NCI-H1436 (cell line): Measurements from ENCODE around the gene NECAB3.

Source experiments
- DNase-seq: peaks from one replicate; lab custom pipeline; 2025; lab: John Stamatoyannopoulos, UW

Gene NECAB3

GRCh38 chr20:33676652-33677645, 2.7 kb upstream of the NECAB3 start:
- no peak for DNase-seq

DNA sequence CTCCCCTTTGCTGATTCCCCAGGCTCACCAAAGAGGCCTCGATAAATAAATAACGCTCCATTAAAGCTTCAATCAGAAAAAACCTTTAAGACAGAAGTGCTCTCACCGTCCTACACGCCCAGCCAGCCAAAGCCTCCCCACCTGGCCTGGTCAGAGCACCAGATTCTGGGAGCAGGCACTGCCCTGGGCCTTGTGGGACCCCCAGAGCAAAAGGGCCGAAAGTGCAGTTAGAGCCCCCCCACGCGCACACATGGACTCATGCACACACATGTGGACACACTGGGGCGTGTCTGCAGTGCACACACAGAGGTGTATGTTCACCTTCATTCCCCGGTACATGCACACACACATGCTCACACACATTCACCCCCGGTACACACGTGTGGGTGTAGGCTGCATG, 1.9 kb upstream of the NECAB3 start:
- DNase-seq: no peak

GRCh38 chr20:33675136-33675959, 1.1 kb upstream of the NECAB3 start:
- no peak for DNase-seq

DNA sequence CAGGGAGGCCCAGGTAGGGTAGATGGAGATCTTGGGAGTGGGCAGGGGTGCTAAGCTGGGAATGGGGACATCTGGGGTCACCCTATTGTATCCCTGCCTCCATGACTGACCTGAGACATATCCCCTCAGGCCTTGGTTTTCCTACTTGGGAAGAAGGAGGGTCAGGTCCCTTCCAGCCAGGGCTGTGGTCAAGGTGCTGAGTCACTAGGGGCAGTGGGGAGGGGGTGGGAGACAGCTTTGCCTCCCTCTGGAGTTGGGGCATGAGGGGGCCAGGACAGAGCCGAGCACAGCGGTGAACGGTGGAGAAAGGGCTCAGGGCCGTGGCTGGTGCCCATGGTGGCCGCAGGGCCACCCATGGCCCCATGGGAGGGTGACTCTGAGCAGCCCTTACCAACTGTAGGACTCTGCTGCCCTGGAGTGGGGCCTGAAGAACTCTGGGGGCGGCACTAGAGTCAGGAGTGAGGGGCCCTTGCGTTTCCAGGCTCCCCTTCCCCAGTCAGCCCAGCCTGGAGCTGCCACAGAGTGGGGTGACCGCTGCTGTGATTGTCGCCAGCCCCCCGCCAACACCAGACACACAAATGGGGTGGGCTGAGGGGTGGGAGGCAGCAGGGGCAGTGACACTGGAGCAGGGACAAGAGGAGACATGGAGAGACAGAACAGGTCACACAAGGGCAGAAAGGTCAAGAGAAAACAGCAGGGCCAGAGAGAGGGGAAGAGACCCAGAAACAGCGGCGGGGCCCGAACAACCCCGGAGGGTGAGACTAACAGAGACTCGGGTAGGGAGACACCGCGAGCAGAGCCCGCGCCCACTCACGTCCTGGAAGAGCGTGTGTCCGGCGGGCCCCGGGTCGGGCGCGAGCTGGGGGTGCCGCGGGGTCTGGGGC, 576 bp downstream of the NECAB3 start:
- DNase-seq: no peak

DNA sequence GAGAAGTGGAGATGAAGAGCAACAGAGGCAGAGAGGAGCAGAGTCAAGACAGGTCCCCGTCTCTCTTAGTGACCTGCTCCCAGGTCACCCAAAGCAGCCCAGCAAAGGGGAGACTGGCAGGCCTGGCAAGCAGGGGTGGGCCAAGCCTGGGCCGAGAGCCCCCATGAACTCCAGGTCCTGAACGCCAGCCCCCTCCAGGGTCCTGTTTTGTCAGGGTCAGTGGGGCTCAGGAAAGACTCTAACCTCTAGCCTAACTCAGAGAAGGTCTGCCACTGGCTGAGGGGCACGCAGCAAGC, 1.2 kb downstream of the NECAB3 start:
- DNase-seq: no peak

- DNase-seq: no peak
Measured at GRCh38 chr20:33672426-33673113, 1.7 kb downstream of the NECAB3 start.

DNA sequence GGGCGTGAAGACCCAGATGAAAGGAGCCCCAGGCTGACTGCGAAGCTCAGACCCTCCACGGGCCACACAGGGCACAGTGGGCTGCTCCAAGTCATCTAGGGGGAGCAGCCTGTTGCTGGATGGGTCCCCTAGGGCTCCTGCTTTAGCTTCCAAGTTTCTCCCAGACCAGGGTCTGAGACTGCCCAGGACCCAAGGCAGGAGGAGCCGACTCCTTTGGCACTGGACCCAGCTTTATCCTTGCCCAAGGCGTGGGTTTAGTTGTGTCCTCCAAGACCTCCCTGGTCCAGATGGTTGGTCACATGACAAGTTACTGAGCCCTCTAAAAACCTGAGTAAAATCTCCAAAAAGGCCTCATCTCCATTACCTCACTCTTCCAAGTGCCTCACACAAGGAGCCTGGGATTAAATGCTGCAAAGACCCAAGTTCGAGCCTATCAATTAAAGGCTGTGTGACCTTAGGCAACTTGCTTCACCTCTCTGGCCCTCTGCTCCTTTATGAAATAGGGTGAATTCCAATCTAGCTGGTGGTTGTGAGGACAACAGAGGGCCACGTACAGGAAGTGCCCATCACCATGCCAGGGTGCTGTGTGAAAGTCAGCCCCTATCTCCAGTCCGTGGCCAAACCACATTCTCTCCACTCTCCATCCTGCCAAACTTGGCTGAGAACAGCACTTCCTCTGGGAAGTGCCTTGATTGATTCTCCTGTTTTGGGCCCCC, 2.5 kb downstream of the NECAB3 start:
- no peak for DNase-seq

DNA sequence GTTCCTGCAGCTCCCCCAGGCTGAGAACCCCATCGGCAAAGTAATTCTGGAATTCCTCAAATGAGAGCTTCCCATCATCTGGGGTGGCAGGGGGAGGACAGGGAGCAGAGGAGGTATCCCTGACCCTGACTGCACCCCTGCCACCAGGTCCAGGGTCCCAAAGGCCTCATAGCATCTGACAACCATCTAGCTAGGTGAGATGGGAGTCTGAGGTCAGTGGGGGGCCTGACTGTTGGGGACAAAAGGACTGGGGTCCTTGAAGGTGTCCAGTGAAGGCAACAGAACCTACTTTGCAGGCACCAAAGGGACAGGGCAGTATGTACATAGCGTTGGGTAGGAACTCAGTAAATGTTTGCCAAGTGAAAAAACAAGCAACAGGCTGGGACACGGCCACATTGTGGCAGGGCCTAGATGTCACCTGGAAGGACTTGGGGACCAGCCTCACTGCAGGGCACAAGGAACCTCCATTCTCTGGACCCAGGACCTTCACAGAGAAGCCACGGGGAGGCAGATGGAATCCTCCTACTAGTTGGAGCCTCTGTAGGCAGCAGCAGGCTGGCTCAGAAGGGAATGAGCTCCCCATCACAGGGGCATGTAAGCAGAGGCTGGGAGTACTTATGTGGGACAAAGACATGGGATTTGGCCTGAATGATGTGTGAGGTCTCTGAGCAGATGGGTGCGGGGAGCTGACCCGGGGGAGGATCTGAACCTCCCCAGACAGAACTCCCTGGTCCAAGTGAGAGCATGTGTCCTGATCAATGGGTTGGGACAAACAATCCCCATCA, 3.3 kb downstream of the NECAB3 start:
- no peak for DNase-seq

- no peak for DNase-seq
Measured at GRCh38 chr20:33669873-33670640, 4.2 kb downstream of the NECAB3 start.

DNA sequence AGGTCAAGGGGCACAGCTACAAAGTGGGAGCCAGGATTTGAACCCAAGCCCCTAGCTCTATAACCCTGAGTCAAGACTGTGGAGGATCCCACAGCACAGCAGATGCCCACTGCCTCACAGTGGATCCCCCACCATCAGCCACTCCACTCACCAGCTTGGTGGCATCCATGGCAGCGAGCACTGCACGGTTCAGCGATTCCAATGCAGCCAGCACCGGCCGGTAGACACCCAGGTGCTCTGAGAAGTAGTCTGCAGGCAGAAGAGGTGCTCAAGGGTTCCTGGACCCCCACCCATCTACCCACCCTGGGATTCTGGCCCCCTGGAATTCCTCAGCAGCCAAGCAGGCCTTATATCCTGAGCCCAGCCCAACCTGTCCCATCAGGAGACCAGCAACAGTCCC, 5.0 kb downstream of the NECAB3 start:
- DNase-seq: no peak

DNA sequence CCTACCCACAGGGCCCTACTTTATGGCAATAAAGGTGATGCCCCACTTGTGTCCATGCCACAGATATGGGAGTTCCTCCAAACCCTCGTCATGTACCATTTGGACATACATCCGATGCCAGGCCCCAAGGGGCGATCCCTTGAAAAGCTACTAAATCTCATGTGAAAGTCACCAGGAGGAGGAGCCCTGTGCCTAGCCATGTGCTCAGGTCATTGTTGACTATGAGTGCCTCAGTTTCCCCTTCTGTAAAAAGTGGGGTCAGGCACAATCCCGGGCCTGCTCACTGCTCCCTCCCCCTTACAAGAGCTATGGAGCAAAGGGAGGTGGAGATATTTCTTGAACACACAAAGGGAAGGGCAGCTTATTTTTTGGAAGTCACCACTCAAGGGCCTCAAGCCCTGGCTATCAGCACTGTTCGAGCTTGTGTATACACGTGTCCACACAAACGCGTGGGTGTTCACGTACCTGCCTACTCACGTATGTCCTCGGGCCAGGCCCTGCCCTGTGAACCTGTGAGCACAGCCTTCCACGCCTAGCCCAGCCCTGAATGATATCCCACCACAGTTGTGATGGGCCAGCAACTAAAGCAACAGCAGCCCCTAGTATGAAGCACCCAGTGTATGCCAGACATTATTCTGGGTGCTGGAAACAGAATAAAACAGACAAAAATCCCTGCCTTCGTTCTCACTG, 5.6 kb downstream of the NECAB3 start:
- no peak for DNase-seq

DNA sequence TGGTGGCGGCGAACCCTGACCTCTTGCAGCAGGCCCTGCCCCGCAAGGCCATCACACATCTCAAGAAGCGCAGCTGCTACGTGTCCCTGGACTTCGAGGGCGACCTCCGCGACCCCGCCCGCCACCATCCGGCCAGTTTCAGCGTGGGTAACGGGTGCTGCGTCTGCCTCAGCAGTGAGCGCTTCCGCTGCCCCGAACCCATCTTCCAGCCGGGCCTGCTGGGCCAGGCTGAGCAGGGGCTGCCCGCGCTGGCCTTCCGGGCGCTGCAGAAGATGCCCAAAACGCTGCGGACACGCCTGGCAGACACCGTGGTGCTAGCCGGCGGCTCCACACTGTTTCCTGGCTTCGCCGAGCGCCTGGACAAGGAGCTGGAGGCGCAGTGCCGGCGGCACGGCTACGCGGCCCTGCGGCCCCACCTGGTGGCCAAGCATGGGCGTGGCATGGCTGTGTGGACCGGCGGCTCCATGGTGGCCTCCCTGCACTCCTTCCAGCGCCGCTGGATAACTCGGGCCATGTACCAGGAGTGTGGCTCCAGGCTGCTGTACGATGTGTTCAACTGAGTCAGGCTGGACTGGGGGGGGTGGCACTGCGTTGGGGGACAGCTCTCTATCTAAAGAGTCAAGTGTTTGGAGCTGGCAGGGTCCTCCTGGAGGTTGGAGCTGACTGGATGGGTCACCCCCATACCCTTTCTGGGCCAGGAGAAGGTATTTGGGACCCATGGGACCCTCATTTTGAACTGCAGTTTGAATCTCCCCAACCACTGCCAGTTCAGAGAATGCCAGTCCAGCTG, 6.4 kb downstream of the NECAB3 start:
- no peak for DNase-seq

DNA sequence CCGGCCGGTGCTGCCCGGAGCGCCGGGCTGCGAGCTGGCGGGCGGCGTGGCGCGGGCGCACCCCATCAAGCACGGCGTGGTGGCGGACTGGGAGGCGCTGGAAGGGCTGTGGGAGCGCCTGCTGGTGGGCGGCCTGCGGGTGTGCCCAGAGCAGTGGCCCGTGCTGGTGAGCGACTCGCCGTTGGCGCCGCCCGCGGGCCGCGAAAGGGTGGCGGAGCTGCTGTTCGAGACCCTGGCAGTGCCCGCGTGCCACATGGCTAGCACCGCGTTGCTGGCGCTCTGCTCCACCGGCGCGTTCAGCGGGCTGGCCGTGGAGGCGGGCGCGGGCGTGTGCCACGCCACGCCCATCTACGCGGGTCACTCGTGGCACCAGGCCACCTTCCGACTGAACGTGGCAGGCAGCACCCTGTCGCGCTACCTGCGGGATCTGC, 7.0 kb downstream of the NECAB3 start:
- no peak for DNase-seq

GRCh38 chr20:33666293-33667244, 7.7 kb downstream of the NECAB3 start, which contains the start of gene ACTL10:
TSS of gene ACTL10 (plus strand) at chr20:33666943. CDS start at chr20:33667498, 555 bp downstream.
- DNase-seq: peak; percentile 65

DNA sequence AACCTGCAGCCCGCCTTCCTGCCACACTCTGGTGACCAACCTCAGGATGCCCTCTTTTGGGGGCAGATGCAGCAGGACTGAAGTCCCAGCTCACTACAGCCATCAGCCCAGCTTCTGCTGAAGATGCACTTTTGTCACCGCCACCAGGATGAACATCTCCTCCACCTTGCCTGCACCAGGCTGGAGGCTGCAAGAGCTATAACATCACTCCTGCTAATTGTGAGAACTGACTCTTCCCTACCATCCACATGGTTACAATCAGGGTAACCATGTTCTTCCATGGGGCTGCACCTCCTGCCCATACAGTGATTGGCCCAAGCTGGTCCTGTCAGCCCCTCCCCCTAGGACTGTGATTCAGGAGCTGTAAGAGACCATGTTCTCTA, 9.5 kb downstream of the NECAB3 start:
- DNase-seq: no peak

GRCh38 chr20:33664085-33664761, 10.0 kb downstream of the NECAB3 start:
- no peak for DNase-seq
